Fibroblast of peridontal ligament (primary cell): ENCODE measurements around the gene ZFP2.
"Not testable (repeated sequence)": the region's sequence is repeated elsewhere in the genome, so short reads cannot be mapped to it uniquely, and the experiment has no call there.

ENCODE experiments used
- DNase-seq: peaks from one replicate; pipeline ENCODE4 v3.0.0-alpha.2; 2010; ENCODE audit errors: extremely low read depth

The ZFP2 gene

DNA sequence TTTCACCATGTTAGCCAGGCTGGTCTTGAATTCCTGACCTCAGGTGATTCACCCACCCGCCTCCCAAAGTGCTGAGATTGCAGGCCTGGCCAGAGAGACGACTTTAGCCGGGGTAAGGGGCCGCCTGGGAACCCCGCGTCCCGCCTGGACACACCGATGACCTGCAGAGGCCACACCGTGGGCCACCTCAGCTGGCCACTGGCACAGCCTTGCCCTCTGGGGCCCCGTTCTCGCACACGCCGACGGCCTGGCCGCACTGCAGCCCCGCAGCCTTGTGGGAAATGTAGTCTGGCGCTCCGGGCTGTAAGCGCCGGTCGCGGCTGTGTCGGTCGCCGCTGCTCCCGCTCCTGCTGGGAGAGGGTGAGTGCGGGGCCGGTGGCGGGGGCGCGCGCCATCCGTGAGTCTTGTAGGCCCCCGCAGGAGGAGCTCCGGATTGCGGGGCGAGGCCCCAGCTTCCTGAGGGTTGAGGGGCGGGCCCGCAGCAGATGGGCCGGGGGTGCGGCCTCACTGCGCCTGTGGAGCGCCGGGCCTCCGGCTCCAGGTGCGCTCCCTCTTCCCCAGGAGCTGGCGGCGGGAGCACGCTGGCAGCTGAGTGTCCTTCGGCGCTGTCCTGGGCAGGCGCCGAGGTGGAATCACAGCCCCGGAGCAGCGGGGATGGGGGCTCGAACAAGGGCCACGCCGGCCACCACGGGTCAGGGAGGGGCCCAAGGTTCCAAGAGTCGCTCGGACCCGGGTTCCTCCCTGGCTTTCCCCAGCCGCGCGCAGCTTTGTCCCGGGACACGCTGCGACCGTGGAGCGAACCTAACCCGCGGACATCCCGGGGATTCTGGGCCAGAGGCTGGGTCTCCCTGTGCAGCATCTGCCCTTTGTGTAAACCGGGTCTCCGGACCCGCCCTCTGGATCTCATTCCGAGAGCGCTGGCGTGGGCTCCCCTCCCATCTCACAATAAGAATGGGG lies at the start of gene ZFP2:
Gene ZFP2 (plus strand): TSS at position 299 of the 957 bp plus-strand sequence. CDS start 35,401 bp downstream, outside the sequence.
- DNase-seq = peak; percentile 41

DNA sequence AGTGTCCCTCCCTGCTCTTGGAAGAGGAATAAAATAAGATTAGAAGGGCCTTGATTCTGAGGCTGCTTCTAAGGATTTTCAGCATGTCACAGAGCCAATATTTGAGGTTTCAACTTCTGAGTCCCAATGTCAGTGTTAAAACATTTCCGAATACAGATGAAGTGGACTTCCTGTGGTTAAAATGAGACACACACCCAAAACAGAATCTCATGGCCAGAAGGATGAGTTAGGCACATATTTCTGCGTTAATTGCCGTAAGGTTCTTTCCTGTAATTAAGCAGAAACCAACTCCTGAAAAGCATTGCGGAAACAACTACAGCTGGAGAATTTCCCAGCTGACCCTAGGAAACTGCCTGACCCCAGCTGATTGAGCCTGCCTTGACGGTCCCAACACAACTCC lies 46.4 kb upstream of the ZFP2 start:
- DNase-seq = no peak

DNA sequence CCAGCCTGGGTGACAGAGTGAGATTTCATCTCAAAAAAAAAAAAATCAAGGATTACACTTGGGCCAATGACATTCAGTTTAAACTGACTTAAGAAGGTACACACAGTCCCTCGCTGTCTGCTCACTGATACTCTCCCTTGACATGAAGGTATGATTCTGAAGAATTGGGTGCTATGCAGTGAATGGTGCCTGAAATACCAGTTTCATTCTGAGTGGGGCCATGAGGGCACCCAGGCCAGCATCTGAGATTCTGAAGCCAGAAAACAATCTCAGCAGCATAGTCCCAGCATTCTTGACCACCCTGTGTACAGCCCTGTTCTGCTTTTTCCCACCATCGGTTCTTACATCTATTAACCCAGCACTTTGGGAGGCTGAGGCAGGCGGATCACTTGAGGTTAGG lies 43.8 kb upstream of the ZFP2 start:
- DNase-seq = no peak

DNA sequence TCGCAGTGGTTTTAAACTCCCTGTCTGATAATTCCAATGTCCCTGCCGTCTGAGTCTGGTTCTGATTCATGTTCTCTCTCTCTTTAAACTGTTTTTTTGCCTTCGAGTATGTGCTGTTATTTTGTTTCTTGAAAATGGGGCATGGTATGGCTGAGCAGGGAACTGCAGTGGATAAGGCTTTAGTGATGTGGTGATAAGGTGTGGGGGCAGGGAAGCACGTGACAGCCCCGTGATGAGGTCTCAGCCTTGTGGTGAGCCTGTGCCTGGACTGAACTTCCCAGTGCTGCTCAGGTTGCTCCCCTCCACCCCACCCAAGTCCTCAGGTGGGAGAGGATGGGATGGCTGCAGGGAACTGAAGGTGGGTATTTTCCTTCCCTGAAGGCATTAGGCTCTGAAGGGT lies 41.4 kb upstream of the ZFP2 start:
- DNase-seq = no peak

GRCh38 chr5:178859625-178860521 lies 35.8 kb upstream of the ZFP2 start, which contains the start of gene ZNF354B:
Gene ZNF354B (plus strand): TSS chr5:178859953. CDS start chr5:178861048, 1,095 bp downstream.
- DNase-seq = peak; percentile 91

DNA sequence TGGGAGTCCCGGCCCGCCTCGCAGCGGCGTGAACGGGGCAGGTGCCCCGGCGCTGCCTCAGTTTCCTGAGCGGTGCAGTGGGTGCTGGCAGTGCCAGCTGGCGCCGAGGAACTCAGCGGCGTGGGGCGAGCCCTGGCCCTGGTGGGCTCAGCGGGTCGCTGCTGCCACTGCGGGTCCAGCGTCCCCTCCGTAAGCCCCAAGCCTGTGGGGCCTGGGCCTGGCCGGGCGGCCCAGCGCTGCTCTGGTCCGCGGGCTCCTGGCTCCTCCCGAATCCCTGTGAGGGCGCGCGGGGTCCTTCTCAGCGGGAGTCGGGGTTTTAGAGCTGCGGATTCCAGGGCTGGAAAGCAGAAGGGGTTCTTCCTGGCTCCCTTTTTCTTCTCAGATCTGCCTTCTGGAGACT lies 35.1 kb upstream of the ZFP2 start:
- not testable (repeated sequence) for DNase-seq

DNA sequence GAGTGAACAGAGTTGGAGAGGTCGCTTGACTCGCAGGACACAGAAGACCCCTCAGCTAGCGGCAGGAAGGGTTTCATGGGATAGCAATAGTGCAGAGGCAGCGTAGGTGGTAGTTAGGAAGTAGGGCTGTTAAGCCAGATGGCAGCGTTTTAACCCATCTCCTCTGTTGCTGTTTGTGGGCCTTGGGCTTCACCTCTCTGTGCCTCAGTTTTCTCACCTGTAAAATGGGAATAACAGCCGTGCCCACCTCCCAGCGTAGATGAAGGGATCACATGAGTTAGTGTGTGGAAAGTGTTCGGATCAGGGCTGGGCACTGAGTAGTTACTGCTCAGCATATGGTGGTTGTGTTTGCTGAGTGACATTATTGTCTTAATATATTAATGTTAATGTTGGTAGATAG lies 34.1 kb upstream of the ZFP2 start:
- DNase-seq = no peak

GRCh38 chr5:178866946-178867345 lies 28.8 kb upstream of the ZFP2 start:
- DNase-seq = no peak

DNA sequence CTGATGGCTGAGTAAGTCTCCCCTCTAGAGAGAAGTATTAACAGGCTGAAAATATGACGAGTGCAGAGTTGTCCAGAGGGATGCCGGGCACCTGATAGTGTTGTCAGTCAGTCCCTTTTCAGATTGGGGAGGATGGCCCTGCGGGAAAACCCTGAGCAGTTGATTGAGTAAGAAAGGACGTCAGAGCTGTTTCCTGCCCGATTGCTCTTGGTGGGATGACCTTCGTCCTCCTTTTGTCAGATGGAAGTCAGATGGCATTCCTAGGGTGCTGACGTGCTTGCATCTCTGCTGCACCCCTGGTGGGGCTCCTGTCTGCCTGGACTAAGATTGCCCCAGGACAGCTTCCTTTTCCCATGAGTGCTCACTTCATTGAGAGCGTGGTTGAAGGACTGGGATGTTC lies 26.1 kb upstream of the ZFP2 start:
- no peak for DNase-seq

GRCh38 chr5:178870411-178870810 lies 25.3 kb upstream of the ZFP2 start:
- DNase-seq = no peak

DNA sequence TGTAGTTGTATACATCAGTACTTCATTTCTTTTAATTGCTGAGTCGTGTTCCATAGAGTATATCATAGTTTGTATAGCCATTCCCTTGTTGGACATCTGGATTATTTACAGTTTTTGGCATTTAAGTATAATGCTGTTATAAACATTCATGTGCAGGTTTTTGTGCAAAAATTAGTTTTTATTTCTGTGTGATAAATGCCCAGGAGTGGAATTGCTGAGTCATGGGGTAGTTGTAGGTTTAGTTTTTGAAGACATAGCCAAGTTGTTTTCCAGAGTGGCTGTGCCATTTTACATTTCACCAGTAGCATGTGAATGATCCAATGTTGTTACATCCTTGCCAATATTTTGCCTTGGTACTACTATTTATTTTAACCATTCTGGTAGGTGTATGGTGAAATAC lies 23.4 kb upstream of the ZFP2 start:
- no peak for DNase-seq

GRCh38 chr5:178883115-178883694 lies 12.5 kb upstream of the ZFP2 start:
- not testable (repeated sequence) for DNase-seq

DNA sequence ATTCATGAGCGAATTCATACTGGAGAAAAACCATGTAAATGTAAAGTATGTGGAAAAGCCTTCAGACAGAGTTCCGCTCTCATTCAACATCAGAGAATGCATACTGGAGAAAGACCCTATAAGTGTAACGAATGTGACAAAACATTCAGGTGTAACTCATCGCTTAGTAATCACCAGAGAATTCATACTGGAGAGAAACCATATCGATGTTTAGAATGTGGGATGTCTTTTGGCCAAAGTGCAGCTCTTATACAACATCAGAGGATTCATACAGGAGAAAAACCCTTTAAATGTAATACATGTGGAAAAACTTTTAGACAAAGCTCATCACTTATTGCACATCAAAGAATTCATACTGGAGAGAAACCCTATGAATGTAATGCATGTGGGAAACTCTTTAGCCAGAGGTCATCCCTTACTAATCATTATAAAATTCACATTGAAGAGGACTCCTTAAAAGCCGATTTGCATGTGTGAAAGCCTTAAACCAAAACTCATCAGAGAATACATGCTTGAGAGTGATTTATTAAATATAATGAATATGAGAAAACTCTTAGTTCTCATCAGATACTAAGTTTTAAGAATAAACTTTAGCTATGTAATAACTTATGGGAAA lies 11.8 kb upstream of the ZFP2 start:
- no peak for DNase-seq

DNA sequence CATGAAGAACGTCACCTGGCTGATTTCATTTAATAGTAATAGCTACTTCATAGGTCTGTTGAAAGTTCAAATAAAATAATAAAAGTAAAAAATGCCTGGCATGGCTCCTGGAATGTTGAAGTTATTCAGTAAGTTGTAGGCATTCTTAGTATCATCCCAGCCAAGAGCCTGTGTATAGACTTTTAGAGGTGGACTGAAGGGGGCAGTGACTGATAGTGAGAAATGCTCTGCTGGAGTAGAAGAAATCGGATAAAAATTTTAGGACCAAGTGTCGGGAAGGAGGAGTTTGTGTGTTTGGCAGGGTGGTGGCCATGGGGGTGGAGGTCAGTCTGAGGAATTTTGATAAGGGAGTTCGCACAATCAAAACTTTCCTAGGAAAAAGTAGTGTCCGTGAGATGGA lies 3.6 kb downstream of the ZFP2 start:
- no peak for DNase-seq

DNA sequence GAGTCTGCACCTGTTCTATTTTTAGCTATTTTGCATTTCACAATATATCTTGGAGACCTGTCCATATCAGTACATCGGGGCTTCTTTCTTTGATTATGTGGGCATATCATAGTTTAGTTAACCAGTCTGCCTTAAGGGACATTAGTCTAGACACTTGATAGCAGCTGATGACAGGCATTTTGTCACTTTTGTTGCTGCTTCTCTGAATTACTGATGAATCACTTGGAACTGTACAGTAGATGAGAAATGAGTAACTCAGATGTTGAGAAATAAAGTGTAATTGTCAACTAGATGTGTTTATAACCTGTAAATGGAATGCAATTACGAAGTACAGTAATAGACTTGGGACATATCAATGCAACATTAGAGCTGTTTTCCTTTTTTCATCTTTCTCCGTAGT lies 7.1 kb downstream of the ZFP2 start:
- no peak for DNase-seq

DNA sequence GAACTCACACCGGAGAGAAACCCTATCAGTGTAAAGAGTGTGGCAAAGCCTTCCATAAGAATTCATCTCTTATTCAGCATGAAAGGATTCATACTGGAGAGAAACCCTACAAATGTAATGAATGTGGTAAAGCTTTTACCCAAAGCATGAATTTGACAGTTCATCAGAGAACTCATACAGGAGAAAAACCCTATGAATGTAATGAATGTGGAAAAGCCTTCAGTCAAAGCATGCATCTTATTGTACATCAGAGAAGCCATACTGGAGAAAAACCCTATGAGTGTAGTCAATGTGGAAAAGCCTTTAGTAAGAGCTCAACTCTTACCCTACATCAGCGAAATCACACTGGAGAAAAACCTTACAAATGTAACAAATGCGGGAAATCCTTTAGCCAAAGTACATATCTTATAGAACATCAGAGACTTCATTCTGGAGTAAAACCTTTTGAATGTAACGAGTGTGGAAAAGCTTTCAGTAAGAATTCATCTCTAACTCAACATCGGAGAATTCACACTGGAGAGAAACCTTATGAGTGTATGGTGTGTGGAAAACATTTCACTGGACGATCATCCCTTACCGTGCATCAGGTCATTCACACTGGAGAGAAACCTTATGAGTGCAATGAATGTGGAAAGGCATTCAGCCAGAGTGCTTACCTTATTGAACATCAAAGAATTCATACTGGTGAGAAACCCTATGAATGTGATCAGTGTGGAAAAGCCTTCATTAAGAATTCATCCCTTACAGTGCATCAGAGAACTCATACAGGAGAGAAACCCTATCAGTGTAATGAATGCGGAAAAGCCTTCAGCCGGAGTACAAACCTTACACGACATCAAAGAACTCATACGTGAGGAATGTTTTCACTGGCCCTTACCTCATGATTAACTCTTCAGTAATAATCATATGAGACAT lies 36.4 kb downstream of the ZFP2 start:
- no peak for DNase-seq

DNA sequence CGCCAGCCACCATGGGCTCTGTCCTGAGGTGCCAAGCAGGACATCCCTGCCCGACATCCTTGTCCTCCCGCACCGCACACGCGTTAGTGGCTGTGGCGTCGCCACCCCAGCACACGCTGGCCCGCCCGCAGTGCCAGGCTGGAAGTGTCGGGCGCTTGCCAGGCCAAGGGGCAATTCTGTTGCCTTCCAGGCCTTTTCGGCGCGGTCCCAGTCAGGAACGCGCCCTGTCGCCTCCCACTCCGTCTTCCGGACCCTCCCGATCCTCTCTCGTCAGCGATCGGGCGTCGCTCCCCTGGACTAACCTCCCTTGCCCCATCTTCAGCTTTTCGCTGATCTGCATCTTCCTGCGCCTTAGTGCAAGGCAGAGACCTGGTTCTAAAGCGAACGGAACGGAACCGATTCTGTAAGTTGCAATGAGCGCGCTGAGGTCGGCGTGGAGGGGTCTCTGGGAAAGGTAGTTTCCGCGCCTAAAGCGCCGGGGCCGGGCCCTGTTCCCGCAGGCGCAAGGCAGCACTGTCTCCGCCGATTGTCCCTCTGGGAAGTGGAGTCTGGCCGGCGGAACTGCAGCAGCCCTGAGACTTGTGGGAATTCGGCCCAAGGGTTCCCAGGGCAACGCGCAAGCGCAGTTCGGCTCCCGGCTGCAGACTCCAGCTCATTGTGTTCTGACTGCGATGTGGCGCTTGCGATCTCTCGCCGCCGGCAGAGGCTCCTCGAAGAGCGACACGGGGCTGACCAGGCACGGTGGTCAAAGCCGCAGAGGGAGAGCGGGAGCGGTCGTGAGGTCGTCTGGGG lies 45.1 kb downstream of the ZFP2 start, which contains the start of gene ZNF454:
Gene ZNF454 (plus strand): TSS at position 630 of the 792 bp plus-strand sequence. CDS start 1,594 bp downstream, outside the sequence.
- DNase-seq = peak; percentile 93

- DNase-seq = no peak
These were observed 45.6 kb downstream of the ZFP2 start for GRCh38 chr5:178941361-178941760.

GRCh38 chr5:178965465-178966055 lies 69.8 kb downstream of the ZFP2 start:
- no peak for DNase-seq
